IPS DF 19.7 (cell line): ENCODE data around the gene SNCAIP.

ENCODE experiments used
- DNase-seq: peaks from one replicate; pipeline ENCODE4 v3.0.0-alpha.2; 2013; ENCODE audit warnings: low read depth, low spot score

The SNCAIP gene

GRCh38 chr5:122311961-122312590 is at the start of gene SNCAIP:
Gene SNCAIP, plus strand, starts transcription at chr5:122312237. Its CDS starts 78,898 bp downstream, at chr5:122391135.
- DNase-seq, result no peak

GRCh38 chr5:122263352-122264030 is 48.5 kb upstream of the SNCAIP start:
- no peak for DNase-seq

- DNase-seq, result no peak
Measured at GRCh38 chr5:122264610-122265009, 47.4 kb upstream of the SNCAIP start.

GRCh38 chr5:122267185-122267584 is 44.9 kb upstream of the SNCAIP start:
- DNase-seq, result no peak

- no peak for DNase-seq
Measured at GRCh38 chr5:122273696-122274095, 38.3 kb upstream of the SNCAIP start.

GRCh38 chr5:122283592-122283991 is 28.4 kb upstream of the SNCAIP start:
- no peak for DNase-seq

GRCh38 chr5:122286541-122286940 is 25.5 kb upstream of the SNCAIP start:
- no peak for DNase-seq

GRCh38 chr5:122287101-122287500 is 24.9 kb upstream of the SNCAIP start:
- DNase-seq, result no peak

- DNase-seq, result no peak
Measured at GRCh38 chr5:122291000-122291901, 20.8 kb upstream of the SNCAIP start.

GRCh38 chr5:122292332-122292731 is 19.7 kb upstream of the SNCAIP start:
- DNase-seq, result no peak

- peak; percentile 68 for DNase-seq
Measured at GRCh38 chr5:122295138-122295537, 16.9 kb upstream of the SNCAIP start.

- no peak for DNase-seq
Measured at GRCh38 chr5:122296871-122297270, 15.2 kb upstream of the SNCAIP start.

- no peak for DNase-seq
Measured at GRCh38 chr5:122297587-122298298, 14.3 kb upstream of the SNCAIP start.

GRCh38 chr5:122300374-122300773 is 11.7 kb upstream of the SNCAIP start:
- DNase-seq, result no peak

- no peak for DNase-seq
Measured at GRCh38 chr5:122301016-122301415, 11.0 kb upstream of the SNCAIP start.

- DNase-seq, result no peak
Measured at GRCh38 chr5:122304471-122305215, 7.4 kb upstream of the SNCAIP start.

GRCh38 chr5:122306461-122306860 is 5.6 kb upstream of the SNCAIP start:
- no peak for DNase-seq

- DNase-seq, result no peak
Measured at GRCh38 chr5:122310889-122311288, 1.1 kb upstream of the SNCAIP start.

- DNase-seq, result no peak
Measured at GRCh38 chr5:122311497-122311960, 508 bp upstream of the SNCAIP start.

GRCh38 chr5:122312591-122313406 is 762 bp downstream of the SNCAIP start:
- no peak for DNase-seq
